HepG2 (cell line): ENCODE data around the gene ZNF184. TPM values are rescaled to one million over a fixed set of nuclear protein-coding genes. Genes with fewer than 3 reads are reported as not detected.

Experiments
- HNRNPUL1 ChIP-seq: fragments of 200-400 bp; formaldehyde crosslinking; IDR thresholded peaks from 2 replicates; pipeline ENCODE4 v1.6.1; 2017; ENCODE audit warnings: low read depth, mild to moderate bottlenecking, low read length, moderate library complexity
- MIER2 ChIP-seq: IDR thresholded peaks from 2 replicates; pipeline ENCODE4 v1.6.1; 2016; ENCODE audit warnings: missing biosample characterization, missing genetic modification reagents
- NCOA1 ChIP-seq: sonication (generic); formaldehyde crosslinking; IDR thresholded peaks from 2 replicates; pipeline ENCODE4 v1.9.0; 2021; ENCODE audit warnings: missing genetic modification reagents
- SNAPC4 ChIP-seq: sonication (generic); formaldehyde crosslinking; IDR thresholded peaks from 2 replicates; pipeline ENCODE4 v1.4.0; 2020; ENCODE audit warnings: mild to moderate bottlenecking, missing genetic modification reagents
- ZNF142 ChIP-seq: sonication (generic); formaldehyde crosslinking; IDR thresholded peaks from 2 replicates; pipeline ENCODE4 v1.4.0; 2020; ENCODE audit warnings: missing genetic modification reagents
- polyA plus RNA-seq, 8 experiments: library from polyadenylated mRNA; depleted of rRNA in 3 of 8; stranded (reverse) in 7 of 8; unstranded in 1 of 8; fragments of >200 nt; fragmentation: Illumina TruSeq in 4 of 8; extraction: Trizol in 4 of 8; gene quantifications; 2 replicates each; pipeline versions ENCODE4 v1.2.1 to v1.2.3, GENCODE V29; 2011 to 2016; ENCODE audit warnings: low read depth in 4 of 8, missing spikeins in 1 of 8, mixed read lengths in 1 of 8; ENCODE audit not compliant: insufficient read depth in 1 of 8
- total RNA-seq, 5 experiments: library from RNA; depleted of rRNA; stranded (reverse); fragments of >200 nt; fragmentation: Illumina TruSeq; extraction: Trizol; gene quantifications; 2 replicates each; pipeline ENCODE4 v1.2.3, GENCODE V29; 2016; ENCODE audit warnings: low read depth in 1 of 5
- TF ChIP-seq, protein P1 (sequence below): sonication (generic); formaldehyde crosslinking; conservative IDR thresholded peaks from 2 replicates; pipeline ENCODE4 v1.4.0; 2020; ENCODE audit warnings: missing genetic modification reagents
- TF ChIP-seq, protein P2 (sequence below): sonication (generic); formaldehyde crosslinking; IDR thresholded peaks from 2 replicates; pipeline ENCODE4 v1.5.1; 2020; ENCODE audit warnings: mild to moderate bottlenecking, missing genetic modification reagents, moderate library complexity

ZNF184 gene
- total and polyA plus RNA-seq, 2 of the 13 experiments (the other 11 are each of a cell fraction or from before 2014, with no cell fraction given), result 2.1 to 10.1 TPM

DNA sequence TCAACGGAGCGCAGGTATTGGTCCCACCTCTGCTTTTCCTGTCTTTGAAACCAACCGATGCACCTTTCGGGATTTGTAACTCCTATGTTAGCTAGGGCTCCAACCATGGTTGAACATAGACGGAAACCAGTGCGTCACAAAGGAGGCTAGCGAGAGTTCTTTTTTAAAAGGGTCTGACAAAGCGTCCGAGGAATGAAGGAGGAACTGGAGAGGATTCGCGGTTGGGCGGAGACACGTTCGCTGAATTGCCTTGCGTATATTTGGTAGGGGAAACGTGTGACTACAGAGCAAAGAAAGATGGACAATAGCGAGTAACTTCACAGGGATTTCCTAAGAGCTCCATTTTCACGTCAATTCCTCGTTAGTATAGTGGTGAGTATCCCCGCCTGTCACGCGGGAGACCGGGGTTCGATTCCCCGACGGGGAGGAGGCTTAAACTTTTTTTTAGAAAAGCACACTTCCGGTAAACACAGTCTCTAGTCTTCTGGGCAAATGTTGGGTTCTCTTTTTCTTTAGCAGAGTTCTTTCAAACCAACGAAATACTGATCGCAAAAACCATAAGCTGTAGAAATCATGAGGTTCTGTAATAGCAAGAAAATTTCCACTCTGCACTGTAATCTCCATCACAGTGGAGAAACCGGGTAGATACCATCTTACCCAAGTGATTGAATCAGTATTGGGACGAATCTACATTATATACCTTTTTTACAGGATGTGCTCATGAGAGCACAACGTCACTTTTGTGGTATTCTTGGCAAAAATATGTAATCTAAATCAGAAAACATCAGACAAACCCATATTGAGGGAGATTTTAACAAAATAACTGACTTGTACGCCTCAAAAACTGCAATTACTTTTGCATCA lies 6.6 kb upstream of the ZNF184 start (continued):
- TF ChIP-seq, protein P1, sequence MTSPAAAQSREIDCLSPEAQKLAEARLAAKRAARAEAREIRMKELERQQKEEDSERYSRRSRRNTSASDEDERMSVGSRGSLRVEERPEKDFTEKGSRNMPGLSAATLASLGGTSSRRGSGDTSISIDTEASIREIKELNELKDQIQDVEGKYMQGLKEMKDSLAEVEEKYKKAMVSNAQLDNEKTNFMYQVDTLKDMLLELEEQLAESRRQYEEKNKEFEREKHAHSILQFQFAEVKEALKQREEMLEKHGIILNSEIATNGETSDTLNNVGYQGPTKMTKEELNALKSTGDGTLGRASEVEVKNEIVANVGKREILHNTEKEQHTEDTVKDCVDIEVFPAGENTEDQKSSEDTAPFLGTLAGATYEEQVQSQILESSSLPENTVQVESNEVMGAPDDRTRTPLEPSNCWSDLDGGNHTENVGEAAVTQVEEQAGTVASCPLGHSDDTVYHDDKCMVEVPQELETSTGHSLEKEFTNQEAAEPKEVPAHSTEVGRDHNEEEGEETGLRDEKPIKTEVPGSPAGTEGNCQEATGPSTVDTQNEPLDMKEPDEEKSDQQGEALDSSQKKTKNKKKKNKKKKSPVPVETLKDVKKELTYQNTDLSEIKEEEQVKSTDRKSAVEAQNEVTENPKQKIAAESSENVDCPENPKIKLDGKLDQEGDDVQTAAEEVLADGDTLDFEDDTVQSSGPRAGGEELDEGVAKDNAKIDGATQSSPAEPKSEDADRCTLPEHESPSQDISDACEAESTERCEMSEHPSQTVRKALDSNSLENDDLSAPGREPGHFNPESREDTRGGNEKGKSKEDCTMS, result no peak
- TF ChIP-seq NCOA1 (CRISPR knock-in tag) (0 out of 2 replicates have a peak, but pooled peaks have one; percentile 56), SNAPC4 (CRISPR knock-in tag) (peak; percentile 76; the same call in 1 of the 2 replicates), HNRNPUL1 (no peak), MIER2 (CRISPR knock-in tag) (0 out of 2 replicates have a peak, but pooled peaks have one; percentile 22), ZNF142 (CRISPR knock-in tag) (no peak)
- TF ChIP-seq, protein P2, sequence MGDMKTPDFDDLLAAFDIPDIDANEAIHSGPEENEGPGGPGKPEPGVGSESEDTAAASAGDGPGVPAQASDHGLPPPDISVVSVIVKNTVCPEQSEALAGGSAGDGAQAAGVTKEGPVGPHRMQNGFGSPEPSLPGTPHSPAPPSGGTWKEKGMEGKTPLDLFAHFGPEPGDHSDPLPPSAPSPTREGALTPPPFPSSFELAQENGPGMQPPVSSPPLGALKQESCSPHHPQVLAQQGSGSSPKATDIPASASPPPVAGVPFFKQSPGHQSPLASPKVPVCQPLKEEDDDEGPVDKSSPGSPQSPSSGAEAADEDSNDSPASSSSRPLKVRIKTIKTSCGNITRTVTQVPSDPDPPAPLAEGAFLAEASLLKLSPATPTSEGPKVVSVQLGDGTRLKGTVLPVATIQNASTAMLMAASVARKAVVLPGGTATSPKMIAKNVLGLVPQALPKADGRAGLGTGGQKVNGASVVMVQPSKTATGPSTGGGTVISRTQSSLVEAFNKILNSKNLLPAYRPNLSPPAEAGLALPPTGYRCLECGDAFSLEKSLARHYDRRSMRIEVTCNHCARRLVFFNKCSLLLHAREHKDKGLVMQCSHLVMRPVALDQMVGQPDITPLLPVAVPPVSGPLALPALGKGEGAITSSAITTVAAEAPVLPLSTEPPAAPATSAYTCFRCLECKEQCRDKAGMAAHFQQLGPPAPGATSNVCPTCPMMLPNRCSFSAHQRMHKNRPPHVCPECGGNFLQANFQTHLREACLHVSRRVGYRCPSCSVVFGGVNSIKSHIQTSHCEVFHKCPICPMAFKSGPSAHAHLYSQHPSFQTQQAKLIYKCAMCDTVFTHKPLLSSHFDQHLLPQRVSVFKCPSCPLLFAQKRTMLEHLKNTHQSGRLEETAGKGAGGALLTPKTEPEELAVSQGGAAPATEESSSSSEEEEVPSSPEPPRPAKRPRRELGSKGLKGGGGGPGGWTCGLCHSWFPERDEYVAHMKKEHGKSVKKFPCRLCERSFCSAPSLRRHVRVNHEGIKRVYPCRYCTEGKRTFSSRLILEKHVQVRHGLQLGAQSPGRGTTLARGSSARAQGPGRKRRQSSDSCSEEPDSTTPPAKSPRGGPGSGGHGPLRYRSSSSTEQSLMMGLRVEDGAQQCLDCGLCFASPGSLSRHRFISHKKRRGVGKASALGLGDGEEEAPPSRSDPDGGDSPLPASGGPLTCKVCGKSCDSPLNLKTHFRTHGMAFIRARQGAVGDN, result no peak
